ENCODE data around the gene CMTM3. TPM values are rescaled to one million over a fixed set of nuclear protein-coding genes. Genes with fewer than 3 reads are reported as not detected.

CMTM3 gene
- total RNA-seq, 1 experiment from 2014 or later: 39.2 TPM

DNA sequence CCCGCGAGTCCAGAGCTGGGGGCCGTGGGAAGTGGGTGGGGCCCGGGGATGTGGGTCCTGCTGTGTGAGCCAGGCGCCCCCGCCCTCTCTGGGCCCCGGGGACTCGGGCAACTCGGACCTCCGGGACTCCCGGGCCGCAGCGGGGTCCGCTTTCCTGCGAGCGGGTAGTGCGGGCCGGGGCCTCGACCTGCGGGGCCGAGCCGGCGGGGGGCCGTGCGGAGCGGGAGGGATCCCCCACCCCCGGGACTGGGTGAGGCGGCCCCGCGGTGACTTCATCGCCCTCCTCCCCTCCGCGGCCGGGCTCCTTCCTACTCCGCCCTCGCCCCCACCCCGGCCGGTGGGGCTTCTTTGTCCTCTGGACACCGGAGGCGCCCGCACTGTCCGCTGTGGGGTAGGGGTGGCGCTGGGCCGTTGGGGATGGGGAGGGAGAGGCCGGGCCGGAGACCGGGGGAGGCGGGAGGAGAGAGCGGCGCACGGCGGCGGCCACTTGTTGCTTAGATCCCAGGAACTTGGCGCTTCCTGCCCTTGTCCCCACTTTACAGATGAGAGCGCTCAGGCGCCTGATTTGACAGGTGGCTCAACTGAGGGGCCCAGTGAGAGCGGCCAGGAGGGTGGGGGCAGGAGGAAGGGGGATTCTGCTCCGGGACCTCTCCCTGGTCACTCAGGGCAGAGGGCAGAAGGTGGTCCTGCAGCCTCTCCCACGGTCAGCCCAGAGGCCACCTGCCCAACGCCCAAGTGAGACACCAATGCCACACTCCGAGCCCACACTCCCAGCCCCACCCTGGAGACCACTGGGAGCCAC, 874 bp downstream of the CMTM3 start:
- H3K79me1 ChIP-seq (ENCODE audit: insufficient read depth, low read depth, low read length, poor library complexity, severe bottlenecking): no peaks in the 10 kb centered on the region
- no peak overlapping the region for H3K14ac ChIP-seq (ENCODE audit: insufficient read depth, low read length)
- H3K4ac ChIP-seq (ENCODE audit: low read depth, low read length): no peak overlapping the region
- H3K9me3 ChIP-seq (ENCODE audit: control insufficient read depth, low read depth, low read length): no peaks in the 10 kb centered on the region
- no peak overlapping the region for H2BK12ac ChIP-seq (ENCODE audit: insufficient read length, low read depth, low read length)
- H2BK20ac ChIP-seq (ENCODE audit: low read depth, low read length, poor library complexity, severe bottlenecking): no peak overlapping the region
- no peak overlapping the region for H4K5ac ChIP-seq (ENCODE audit: insufficient read length, low read depth, low read length)
- Mint-ChIP-seq H3K27me3 (ENCODE audit: low read depth) (peaks cover 9% of the 10 kb centered on the region), H3K4me3 (peak overlapping the region; percentile 78 to 79), H3K36me3 (ENCODE audit: insufficient read depth in 1 of 3, low read depth in 3 of 3) (peaks cover 2 to 17% (median 9%) of the 10 kb centered on the region in 3 experiments; a peak in 6 of 7 replicates), H3K4me1 (peaks cover 20 to 36% of the 10 kb centered on the region in 2 experiments), H3K27ac (no peak overlapping the region), H3K9me3 (no peaks in the 10 kb centered on the region)
- H3K9ac ChIP-seq (ENCODE audit: extremely low read depth, insufficient read length, low read length): no peak overlapping the region
- H3K18ac ChIP-seq (ENCODE audit: insufficient read length, low read depth, low read length): no peak overlapping the region
- H2BK120ac ChIP-seq (ENCODE audit: low read depth, low read length, poor library complexity, severe bottlenecking): no peak overlapping the region
- no peak overlapping the region for H3K56ac ChIP-seq (ENCODE audit: insufficient read length, low read depth, low read length)
- H3K23ac ChIP-seq (ENCODE audit: insufficient read length, low read depth, low read length): no peak overlapping the region
- no peak overlapping the region for H3K27ac ChIP-seq (ENCODE audit: insufficient read length, low read depth, low read length)
- no peaks in the 10 kb centered on the region for H3K27me3 ChIP-seq (ENCODE audit: insufficient read depth, low read length)
- no peak overlapping the region for H2AFZ ChIP-seq (ENCODE audit: low read length)
- no peak overlapping the region for H2AK5ac ChIP-seq (ENCODE audit: insufficient read length, low read length)
- peaks cover 11% of the 10 kb centered on the region for H3K23me2 ChIP-seq (ENCODE audit: insufficient read length, low read depth, low read length, poor library complexity, severe bottlenecking)
- H3K79me2 ChIP-seq (ENCODE audit: insufficient read depth, low read length): no peaks in the 10 kb centered on the region
- H4K91ac ChIP-seq (ENCODE audit: insufficient read length, low read depth, low read length): no peak overlapping the region
- H3K4me1 ChIP-seq (ENCODE audit: insufficient read depth, low read length): no peaks in the 10 kb centered on the region
- no peak overlapping the region for H3T11ph ChIP-seq (ENCODE audit: low read length)
- H4K8ac ChIP-seq (replicated peaks; ENCODE audit: insufficient read length, low read depth, low read length): no peak overlapping the region
- H3K4me2 ChIP-seq (ENCODE audit: insufficient read depth, insufficient read length, low read length): peak overlapping the region; percentile 14
- DNase-seq: peak; percentile 61
- TF ChIP-seq, protein P1, sequence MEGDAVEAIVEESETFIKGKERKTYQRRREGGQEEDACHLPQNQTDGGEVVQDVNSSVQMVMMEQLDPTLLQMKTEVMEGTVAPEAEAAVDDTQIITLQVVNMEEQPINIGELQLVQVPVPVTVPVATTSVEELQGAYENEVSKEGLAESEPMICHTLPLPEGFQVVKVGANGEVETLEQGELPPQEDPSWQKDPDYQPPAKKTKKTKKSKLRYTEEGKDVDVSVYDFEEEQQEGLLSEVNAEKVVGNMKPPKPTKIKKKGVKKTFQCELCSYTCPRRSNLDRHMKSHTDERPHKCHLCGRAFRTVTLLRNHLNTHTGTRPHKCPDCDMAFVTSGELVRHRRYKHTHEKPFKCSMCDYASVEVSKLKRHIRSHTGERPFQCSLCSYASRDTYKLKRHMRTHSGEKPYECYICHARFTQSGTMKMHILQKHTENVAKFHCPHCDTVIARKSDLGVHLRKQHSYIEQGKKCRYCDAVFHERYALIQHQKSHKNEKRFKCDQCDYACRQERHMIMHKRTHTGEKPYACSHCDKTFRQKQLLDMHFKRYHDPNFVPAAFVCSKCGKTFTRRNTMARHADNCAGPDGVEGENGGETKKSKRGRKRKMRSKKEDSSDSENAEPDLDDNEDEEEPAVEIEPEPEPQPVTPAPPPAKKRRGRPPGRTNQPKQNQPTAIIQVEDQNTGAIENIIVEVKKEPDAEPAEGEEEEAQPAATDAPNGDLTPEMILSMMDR (conservative IDR thresholded peaks at IDR 0.05): no peak
- H2BK15ac ChIP-seq (ENCODE audit: low read depth, low read length): no peak overlapping the region
- no peaks in the 10 kb centered on the region for H4K20me1 ChIP-seq (ENCODE audit: control insufficient read depth, insufficient read depth, insufficient read length)
- no CpG with 5 or more reads among the region's 61 CpGs for WGBS (ENCODE audit: extremely low coverage, insufficient read length, low lambda C conversion rate)
- H2BK5ac ChIP-seq (ENCODE audit: insufficient read length, low read length): no peak overlapping the region
